Right atrium auricular region (tissue), 2 donors: ENCODE results near the gene BICDL2. TPM values are rescaled to one million over a fixed set of nuclear protein-coding genes. Genes with fewer than 3 reads are reported as not detected.

Source experiments
- DNase-seq: peaks from one replicate; pipeline ENCODE4 v3.0.0-alpha.2; 2019; ENCODE audit warnings: low spot score
- H3K27ac ChIP-seq, 2 donors: fragments of 200-600 bp; sonication (generic); 1 replicate in 1 of 2; 2 replicates in 1 of 2; pipeline ENCODE4 v1.5.1; 2016 to 2019
- H3K27me3 ChIP-seq, 2 donors: fragments of 200-600 bp; sonication (generic); one replicate each; pipeline versions ENCODE4 v1.5.1 to v1.6.0; 2017 to 2019
- H3K36me3 ChIP-seq: fragments of 200-600 bp; sonication (generic); one replicate; pipeline ENCODE4 v1.5.1; 2016
- H3K4me1 ChIP-seq, 2 donors: fragments of 200-600 bp; sonication (generic); one replicate each; pipeline versions ENCODE4 v1.5.1 to v1.6.0; 2017 to 2019
- H3K4me3 ChIP-seq, 2 donors: fragments of 200-600 bp; sonication (generic); 1 replicate in 1 of 2; 2 replicates in 1 of 2; pipeline ENCODE4 v1.5.1; 2017 to 2019; ENCODE audit warnings: mild to moderate bottlenecking in 1 of 2, moderate library complexity in 1 of 2
- H3K9me3 ChIP-seq, 2 donors: fragments of 200-600 bp; sonication (generic); one replicate each; pipeline ENCODE4 v1.5.1; 2019
- total RNA-seq, 2 donors: library from RNA; depleted of rRNA; stranded (reverse); fragments of >200 nt; gene quantifications; one replicate each; pipeline ENCODE4 v1.1.0, GENCODE V29; 2016
- TF ChIP-seq, protein P1 (sequence below), 2 donors: fragments of 200-600 bp; sonication (generic); IDR thresholded peaks; one replicate each; pipeline ENCODE4 v1.5.1; 2019; ENCODE audit warnings: antibody characterized with exemption in 2 of 2

Gene BICDL2
- total RNA-seq, 2 donors from 2014 or later: 0.28 TPM; not detected in 1

DNA sequence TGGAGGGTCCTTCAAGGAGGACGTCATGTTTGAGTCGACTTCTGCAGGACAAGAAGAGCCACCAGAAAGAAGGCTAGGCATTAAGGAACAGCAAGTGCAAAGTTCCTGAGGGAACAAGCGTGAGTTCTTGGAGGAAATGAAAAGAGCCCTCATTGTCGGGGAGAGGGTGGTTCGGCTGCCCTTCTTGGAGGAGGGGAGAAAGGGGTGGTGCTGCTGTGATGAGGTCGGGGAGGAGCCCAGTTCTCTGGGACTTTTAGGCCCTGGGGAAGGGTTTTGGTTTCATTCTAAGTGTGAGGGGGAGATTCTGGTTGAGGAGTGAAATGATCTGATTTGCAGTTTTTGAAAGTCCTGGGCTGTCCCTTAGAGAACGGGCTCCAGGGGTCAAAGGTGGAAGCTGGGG is 4.1 kb downstream of the BICDL2 start:
- peaks cover 13 to 30% of the 10 kb centered on the region in 2 donors for H3K27me3 ChIP-seq
- no peak for DNase-seq
- TF ChIP-seq, protein P1, sequence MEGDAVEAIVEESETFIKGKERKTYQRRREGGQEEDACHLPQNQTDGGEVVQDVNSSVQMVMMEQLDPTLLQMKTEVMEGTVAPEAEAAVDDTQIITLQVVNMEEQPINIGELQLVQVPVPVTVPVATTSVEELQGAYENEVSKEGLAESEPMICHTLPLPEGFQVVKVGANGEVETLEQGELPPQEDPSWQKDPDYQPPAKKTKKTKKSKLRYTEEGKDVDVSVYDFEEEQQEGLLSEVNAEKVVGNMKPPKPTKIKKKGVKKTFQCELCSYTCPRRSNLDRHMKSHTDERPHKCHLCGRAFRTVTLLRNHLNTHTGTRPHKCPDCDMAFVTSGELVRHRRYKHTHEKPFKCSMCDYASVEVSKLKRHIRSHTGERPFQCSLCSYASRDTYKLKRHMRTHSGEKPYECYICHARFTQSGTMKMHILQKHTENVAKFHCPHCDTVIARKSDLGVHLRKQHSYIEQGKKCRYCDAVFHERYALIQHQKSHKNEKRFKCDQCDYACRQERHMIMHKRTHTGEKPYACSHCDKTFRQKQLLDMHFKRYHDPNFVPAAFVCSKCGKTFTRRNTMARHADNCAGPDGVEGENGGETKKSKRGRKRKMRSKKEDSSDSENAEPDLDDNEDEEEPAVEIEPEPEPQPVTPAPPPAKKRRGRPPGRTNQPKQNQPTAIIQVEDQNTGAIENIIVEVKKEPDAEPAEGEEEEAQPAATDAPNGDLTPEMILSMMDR (IDR thresholded peaks at IDR 0.05): no peak
- peaks cover 0 to 27% of the 10 kb centered on the region in 2 donors for H3K4me1 ChIP-seq
- no peak overlapping the region for H3K4me3 ChIP-seq
- no peak overlapping the region for H3K27ac ChIP-seq
- no peaks in the 10 kb centered on the region for H3K36me3 ChIP-seq
- H3K9me3 ChIP-seq: no peaks in the 10 kb centered on the region

DNA sequence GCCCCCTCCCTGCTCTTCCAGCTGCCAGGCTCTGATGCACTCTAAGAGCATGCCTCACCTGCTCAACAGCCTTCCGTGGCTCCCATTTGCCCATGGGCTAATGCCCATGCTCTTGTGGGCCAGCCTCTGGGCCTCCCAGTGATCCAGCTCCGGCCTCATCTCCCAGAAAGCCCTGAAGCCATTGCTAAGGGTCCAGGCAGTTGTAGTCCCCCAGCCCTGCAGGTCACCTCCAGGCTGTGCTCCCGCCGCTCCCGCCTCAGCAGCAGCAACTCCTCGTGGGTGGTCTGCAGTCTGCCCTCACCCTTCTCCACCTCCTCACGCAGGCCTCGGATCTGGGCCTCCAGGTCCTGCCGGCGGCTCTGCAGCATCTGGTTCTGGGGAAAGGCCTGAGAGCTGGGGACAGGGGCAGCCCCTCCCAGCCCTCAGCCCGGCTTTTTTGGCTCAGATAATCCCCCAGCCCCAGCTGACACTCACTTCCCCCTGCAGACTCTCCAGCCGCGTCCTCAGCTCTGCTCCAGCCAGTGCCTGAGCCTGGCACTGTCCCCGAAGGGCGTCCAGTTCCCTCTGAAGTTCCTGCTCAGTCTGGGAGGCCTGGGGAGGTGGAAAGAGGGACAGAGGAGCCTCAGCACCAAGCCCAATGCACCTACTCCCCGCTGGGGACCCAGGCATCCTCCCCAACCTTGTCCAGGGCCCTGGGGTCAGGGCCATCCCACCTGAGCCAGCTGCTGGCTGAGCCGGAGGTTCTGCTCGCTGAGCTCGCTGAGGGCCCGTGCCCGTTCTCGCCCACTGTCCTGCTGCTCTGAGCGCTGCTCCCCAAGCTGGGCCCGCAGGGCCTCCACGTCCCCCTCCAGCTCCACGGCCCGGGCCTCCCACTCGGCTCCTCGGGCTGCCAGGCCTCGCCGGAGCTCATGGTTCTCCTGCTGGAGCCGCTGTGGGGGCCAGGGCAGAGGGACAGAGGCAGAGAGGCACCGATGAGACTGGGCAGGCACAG is 6.2 kb downstream of the BICDL2 start:
- peaks cover 6 to 9% of the 10 kb centered on the region in 2 donors for H3K27me3 ChIP-seq
- H3K4me3 ChIP-seq: no peak overlapping the region
- TF ChIP-seq, protein P1 (IDR thresholded peaks at IDR 0.05): no peak

DNA sequence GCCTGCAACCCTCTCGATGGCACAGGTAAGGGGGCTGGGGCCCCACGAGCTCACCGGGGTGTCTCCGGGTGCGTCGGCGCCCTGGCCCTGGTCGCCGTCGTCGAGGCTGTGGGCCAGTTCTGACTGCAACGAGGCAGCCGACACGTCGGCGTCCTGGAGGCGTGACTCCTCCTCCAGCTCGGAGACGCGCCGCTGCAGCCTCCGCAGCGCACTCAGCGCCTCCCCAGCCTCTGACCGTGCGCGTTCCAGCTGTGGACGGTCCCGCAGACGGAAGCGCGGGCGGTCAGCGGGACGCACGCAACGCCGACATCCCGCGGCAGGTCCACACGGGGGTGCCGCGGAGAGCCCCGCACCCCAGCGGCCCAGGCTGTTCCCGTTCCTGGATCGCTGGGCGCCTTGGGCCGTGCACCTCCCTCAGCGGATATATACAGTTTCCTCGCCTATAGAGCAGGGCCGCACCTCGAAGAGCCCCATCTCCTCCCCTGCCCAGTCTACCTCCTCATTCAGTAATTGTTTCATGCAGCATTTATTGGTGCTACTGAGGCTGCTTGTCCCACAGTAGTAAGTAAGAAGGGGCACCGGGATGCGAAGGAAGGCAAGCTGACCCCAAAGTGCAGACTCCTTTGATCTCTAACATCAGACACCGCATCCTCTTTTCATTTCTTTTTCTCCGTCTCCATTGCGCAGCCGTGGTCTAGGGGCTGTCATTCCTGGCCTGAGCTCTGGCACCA is 7.1 kb downstream of the BICDL2 start:
- TF ChIP-seq, protein P1 (IDR thresholded peaks at IDR 0.05): no peak
- Histone ChIP-seq H3K9me3 (no peaks in the 10 kb centered on the region), H3K36me3 (peaks cover 13% of the 10 kb centered on the region), H3K27me3 (peaks cover 4 to 7% of the 10 kb centered on the region in 2 donors), H3K27ac (no peak overlapping the region), H3K4me1 (peaks cover 0 to 20% of the 10 kb centered on the region in 2 donors), H3K4me3 (peak overlapping the region in 1 of 2 donors; percentile 3)
- DNase-seq: no peak

More for the DNA sequence above, 6.2 kb downstream of the BICDL2 start:
- no peak for DNase-seq
- peaks cover 0 to 15% of the 10 kb centered on the region in 2 donors for H3K4me1 ChIP-seq
- H3K9me3 ChIP-seq: no peaks in the 10 kb centered on the region
- no peak overlapping the region for H3K27ac ChIP-seq
- H3K36me3 ChIP-seq: peaks cover 13% of the 10 kb centered on the region

DNA sequence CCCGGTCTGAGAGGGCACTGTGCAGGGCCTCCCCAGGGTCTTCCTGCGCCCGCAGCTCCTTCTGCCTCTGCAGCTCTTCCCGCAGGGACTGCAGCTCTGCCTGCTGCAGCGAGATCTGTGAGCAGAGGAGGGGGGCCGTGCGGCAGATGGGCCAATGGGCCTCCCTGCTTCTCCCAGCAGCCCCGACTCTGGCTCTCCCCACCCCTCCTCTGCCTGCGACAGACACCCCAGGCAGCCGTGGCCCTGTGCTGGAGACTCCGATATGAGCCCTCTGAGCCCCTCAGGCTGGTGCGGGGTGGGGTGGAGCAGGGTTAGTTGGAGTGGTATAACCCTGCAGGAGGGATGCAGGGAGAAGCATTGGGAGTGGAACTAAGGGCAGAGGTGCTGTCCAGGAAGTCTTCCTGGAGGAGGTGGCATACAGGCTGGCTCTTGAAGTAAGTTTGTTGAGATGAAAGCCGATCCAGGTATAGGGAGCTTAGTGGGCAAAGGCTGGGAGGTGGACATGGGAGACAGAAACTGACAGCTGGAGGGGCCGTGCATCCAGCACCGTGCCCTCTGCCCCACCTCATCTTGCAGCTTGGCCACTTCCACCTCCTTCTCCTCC is 7.9 kb downstream of the BICDL2 start:
- H3K36me3 ChIP-seq: peaks cover 13% of the 10 kb centered on the region
- H3K4me1 ChIP-seq: peaks cover 0 to 24% of the 10 kb centered on the region in 2 donors
- no peaks in the 10 kb centered on the region for H3K9me3 ChIP-seq
- peaks cover 4 to 7% of the 10 kb centered on the region in 2 donors for H3K27me3 ChIP-seq
- no peak overlapping the region for H3K4me3 ChIP-seq
- DNase-seq: no peak
- TF ChIP-seq, protein P1 (IDR thresholded peaks at IDR 0.05): no peak
- no peak overlapping the region for H3K27ac ChIP-seq

DNA sequence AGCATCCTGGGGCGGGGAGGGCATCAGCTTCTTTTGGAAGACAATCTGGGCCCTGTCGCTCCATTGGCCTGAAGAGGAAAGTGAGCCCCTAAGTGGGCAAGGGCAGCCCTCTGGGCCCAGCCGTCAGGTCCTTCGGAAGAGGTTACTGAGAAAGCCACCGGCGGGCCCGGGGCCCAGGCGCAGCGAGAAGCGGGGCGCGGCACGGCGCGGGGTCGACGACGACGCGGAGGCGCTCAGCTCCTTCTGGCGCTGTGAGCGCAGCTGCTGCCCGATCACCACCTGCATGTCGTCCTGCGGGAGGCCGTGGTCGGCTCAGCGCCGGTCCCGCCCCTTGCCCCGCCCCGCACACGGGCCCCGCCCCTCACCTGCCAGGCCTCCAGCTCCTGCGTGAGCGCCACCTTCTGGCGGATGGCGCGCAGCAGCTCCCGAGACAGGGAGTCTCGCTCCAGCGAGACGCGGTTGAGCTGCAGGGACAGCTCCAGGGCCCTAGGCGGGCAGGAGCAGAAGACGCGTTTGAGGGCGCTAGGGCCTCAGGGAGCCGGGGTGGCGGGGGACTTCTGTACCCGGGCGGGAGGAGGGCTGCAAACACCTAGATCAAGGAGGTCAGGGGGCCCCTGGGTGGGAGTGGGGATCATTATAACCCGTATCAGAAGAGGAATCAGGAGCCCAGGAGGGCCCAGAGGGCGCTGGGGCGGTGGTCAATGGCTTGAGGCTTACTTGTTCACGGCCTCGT is 8.6 kb downstream of the BICDL2 start:
- peaks cover 13% of the 10 kb centered on the region for H3K36me3 ChIP-seq
- peaks cover 4 to 7% of the 10 kb centered on the region in 2 donors for H3K27me3 ChIP-seq
- TF ChIP-seq, protein P1 (IDR thresholded peaks at IDR 0.05): peak; percentile 73 to 87
- DNase-seq: no peak
- peaks cover 0 to 30% of the 10 kb centered on the region in 2 donors for H3K4me1 ChIP-seq
- no peaks in the 10 kb centered on the region for H3K9me3 ChIP-seq
- no peak overlapping the region for H3K4me3 ChIP-seq
- H3K27ac ChIP-seq: no peak overlapping the region
